Measurements from ENCODE around the gene TTYH3.
A peak's percentile ranks its signal among the peaks of the same experiment; 100 is the strongest.

The TTYH3 gene

GRCh38 chr7:2635810-2636701 lies 4.3 kb downstream of the TTYH3 start:
- TF ChIP-seq CTCF (IDR thresholded peaks at IDR 0.05; ENCODE audit: unreplicated experiment in 3 of 3) = no peak
- peaks cover 5% of the 10 kb centered on the region for H3K36me3 Mint-ChIP-seq (ENCODE audit: low read depth)

GRCh38 chr7:2637066-2637471 lies 5.3 kb downstream of the TTYH3 start:
- Mint-ChIP-seq H3K27me3 (ENCODE audit: low read depth) (no peaks in the 10 kb centered on the region), H3K36me3 (ENCODE audit: low read depth) (peaks cover 5% of the 10 kb centered on the region), H3K4me1 (peaks cover 37% of the 10 kb centered on the region), H3K27ac (peak overlapping the region; percentile 16 to 87 (median 66)), H3K9me3 (no peaks in the 10 kb centered on the region), H3K4me3 (peak overlapping the region in 2 of 3 experiments; percentile 15 to 46)
- TF ChIP-seq CTCF (IDR thresholded peaks at IDR 0.05; ENCODE audit: unreplicated experiment in 3 of 3) = no peak

More at GRCh38 chr7:2635810-2636701, 4.3 kb downstream of the TTYH3 start:
- peak overlapping the region; percentile 66 to 95 (median 87) for H3K27ac Mint-ChIP-seq
- H3K27me3 Mint-ChIP-seq (ENCODE audit: low read depth) = no peaks in the 10 kb centered on the region
- no peaks in the 10 kb centered on the region for H3K9me3 Mint-ChIP-seq
- H3K4me1 Mint-ChIP-seq = peaks cover 34% of the 10 kb centered on the region
- H3K4me3 Mint-ChIP-seq = peak overlapping the region; percentile 46 to 69 (median 62)

- Mint-ChIP-seq H3K27ac (peak overlapping the region in 2 of 3 experiments; percentile 64 to 71), H3K4me1 (peaks cover 37% of the 10 kb centered on the region), H3K9me3 (no peaks in the 10 kb centered on the region), H3K27me3 (ENCODE audit: low read depth) (no peaks in the 10 kb centered on the region), H3K36me3 (ENCODE audit: low read depth) (peaks cover 5% of the 10 kb centered on the region), H3K4me3 (peak overlapping the region in 2 of 3 experiments; percentile 19 to 45)
- TF ChIP-seq CTCF (IDR thresholded peaks at IDR 0.05; ENCODE audit: unreplicated experiment in 3 of 3) = no peak
Measured at GRCh38 chr7:2637505-2638223, 5.9 kb downstream of the TTYH3 start.

- Mint-ChIP-seq H3K9me3 (no peaks in the 10 kb centered on the region), H3K27ac (peak overlapping the region in 2 of 3 experiments; percentile 64 to 71), H3K27me3 (ENCODE audit: low read depth) (no peaks in the 10 kb centered on the region), H3K4me1 (peaks cover 34% of the 10 kb centered on the region), H3K36me3 (ENCODE audit: low read depth) (peaks cover 5% of the 10 kb centered on the region), H3K4me3 (peak overlapping the region in 2 of 3 experiments; percentile 19 to 45)
- TF ChIP-seq CTCF (IDR thresholded peaks at IDR 0.05; ENCODE audit: unreplicated experiment in 3 of 3) = no peak
Measured at GRCh38 chr7:2638224-2638991, 6.6 kb downstream of the TTYH3 start.

- Mint-ChIP-seq H3K4me3 (peak overlapping the region; percentile 19 to 47 (median 46)), H3K9me3 (no peaks in the 10 kb centered on the region), H3K4me1 (peaks cover 34% of the 10 kb centered on the region), H3K27ac (peak overlapping the region in 1 of 3 experiments; percentile 44), H3K27me3 (ENCODE audit: low read depth) (no peaks in the 10 kb centered on the region), H3K36me3 (ENCODE audit: low read depth) (peaks cover 5% of the 10 kb centered on the region)
- no peak for TF ChIP-seq CTCF (IDR thresholded peaks at IDR 0.05; ENCODE audit: unreplicated experiment in 3 of 3)
Measured at GRCh38 chr7:2639181-2639681, 7.4 kb downstream of the TTYH3 start.
